ENCODE data around the gene ZNF148.

DNA sequence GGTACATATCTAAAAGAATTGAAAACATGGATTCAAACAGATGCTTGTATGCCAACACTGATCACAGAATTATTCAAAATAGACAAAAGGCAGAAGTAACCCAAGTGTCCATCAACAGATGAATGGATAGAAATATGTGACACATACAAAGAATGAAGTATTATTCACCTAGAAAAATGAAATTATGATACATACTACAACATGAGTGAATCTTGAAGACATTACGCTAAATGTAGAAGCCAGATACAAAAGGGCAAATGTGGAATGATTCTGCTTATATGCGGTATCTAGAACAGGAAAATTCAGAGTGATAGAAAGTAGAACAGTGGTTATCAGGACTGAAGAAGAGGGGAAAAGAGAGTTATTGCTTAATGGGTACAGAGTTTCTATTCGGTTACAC is 136.4 kb downstream of the ZNF148 start:
- no peak for TF ChIP-seq EZH2 (IDR thresholded peaks at IDR 0.05; ENCODE audit: borderline replicate concordance, low read depth, low read length, poor library complexity, severe bottlenecking)
- TF ChIP-seq, protein P1, sequence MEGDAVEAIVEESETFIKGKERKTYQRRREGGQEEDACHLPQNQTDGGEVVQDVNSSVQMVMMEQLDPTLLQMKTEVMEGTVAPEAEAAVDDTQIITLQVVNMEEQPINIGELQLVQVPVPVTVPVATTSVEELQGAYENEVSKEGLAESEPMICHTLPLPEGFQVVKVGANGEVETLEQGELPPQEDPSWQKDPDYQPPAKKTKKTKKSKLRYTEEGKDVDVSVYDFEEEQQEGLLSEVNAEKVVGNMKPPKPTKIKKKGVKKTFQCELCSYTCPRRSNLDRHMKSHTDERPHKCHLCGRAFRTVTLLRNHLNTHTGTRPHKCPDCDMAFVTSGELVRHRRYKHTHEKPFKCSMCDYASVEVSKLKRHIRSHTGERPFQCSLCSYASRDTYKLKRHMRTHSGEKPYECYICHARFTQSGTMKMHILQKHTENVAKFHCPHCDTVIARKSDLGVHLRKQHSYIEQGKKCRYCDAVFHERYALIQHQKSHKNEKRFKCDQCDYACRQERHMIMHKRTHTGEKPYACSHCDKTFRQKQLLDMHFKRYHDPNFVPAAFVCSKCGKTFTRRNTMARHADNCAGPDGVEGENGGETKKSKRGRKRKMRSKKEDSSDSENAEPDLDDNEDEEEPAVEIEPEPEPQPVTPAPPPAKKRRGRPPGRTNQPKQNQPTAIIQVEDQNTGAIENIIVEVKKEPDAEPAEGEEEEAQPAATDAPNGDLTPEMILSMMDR (conservative IDR thresholded peaks at IDR 0.05; ENCODE audit: low read depth, low read length) = no peak
